ENCODE data around the gene SIX3. TPM values are rescaled to one million over a fixed set of nuclear protein-coding genes. Genes with fewer than 3 reads are reported as not detected.

SIX3 gene
- total and polyA plus RNA-seq, 2 donors (not counting 1 experiment from before 2014, with no cell fraction given), result not detected

- H3K4me1 ChIP-seq (ENCODE audit: control insufficient read depth in 2 of 2, insufficient read depth in 2 of 2, low read length in 2 of 2), result peaks cover 72 to 94% of the 10 kb centered on the region in 2 donors
- no peak overlapping the region for H3K27ac ChIP-seq (ENCODE audit: low read length in 2 of 2)
- Mint-ChIP-seq H3K4me3 (peak overlapping the region; percentile 13), H3K27me3 (peaks cover 62% of the 10 kb centered on the region), H3K9me3 (ENCODE audit: insufficient read depth) (no peaks in the 10 kb centered on the region), H3K27ac (no peak overlapping the region), H3K4me1 (peaks cover 52% of the 10 kb centered on the region)
- ChIA-PET POLR2A (no interaction called here), CTCF (interaction anchor here (0.8 to 1.3 kb wide), 3 partner anchors 19 to 456 kb away, joined by 3 read pairs; no protein-coding TSS in a partner anchor)
- WGBS (ENCODE audit: insufficient coverage), result under 1% methylated on average over 35 of the region's 48 CpGs
- DNase-seq (peak; percentile 47), ATAC-seq (ENCODE audit: low read depth) (no peak)
- intact Hi-C loops (cut with micrococcal nuclease), result no loop called here
- H3K27me3 ChIP-seq (replicated peaks in 1 of 4; ENCODE audit: control extremely low read depth in 1 of 4, control insufficient read depth in 3 of 4, insufficient read depth in 4 of 4, low read length in 3 of 4), result peaks cover 0 to 98% (median 80%) of the 10 kb centered on the region in 4 experiments
- H4K20me1 ChIP-seq (ENCODE audit: control insufficient read depth, insufficient read depth, low read length, poor library complexity, severe bottlenecking), result no peaks in the 10 kb centered on the region
- H3K9me3 ChIP-seq (ENCODE audit: control extremely low read depth in 1 of 3, control insufficient read depth in 2 of 3, insufficient read depth in 1 of 3, low read length in 2 of 3), result peaks cover 0 to 78% (median 0%) of the 10 kb centered on the region in 3 donors
- peak overlapping the region in 2 of 5 experiments; percentile 1 to 23 for H3K4me3 ChIP-seq (ENCODE audit: control extremely low read depth in 1 of 5, extremely low read depth in 1 of 5, insufficient read depth in 1 of 5, low read depth in 2 of 5, low read length in 4 of 5)
- no peaks in the 10 kb centered on the region for H3K79me2 ChIP-seq (ENCODE audit: control insufficient read depth, insufficient read depth, low read length)
- peak overlapping the region; percentile 68 for H3K4me2 ChIP-seq (replicated peaks; ENCODE audit: low read depth, low read length, poor library complexity, severe bottlenecking)
- no peaks in the 10 kb centered on the region for H3K36me3 ChIP-seq (replicated peaks in 1 of 2; ENCODE audit: control extremely low read depth in 1 of 2, control insufficient read depth in 1 of 2, extremely low read depth in 1 of 2, insufficient read depth in 2 of 2, low read length in 1 of 2)
- H2AFZ ChIP-seq (ENCODE audit: insufficient read depth, low read depth, low read length, poor library complexity, severe bottlenecking), result peak overlapping the region; percentile 33
- no peak for TF ChIP-seq CTCF (IDR thresholded peaks at IDR 0.05)
- TF ChIP-seq EZH2 (IDR thresholded peaks at IDR 0.05; ENCODE audit: borderline replicate concordance, insufficient read depth, low read depth, low read length, poor library complexity, severe bottlenecking), result no peak
- H3K9ac ChIP-seq (ENCODE audit: low read length), result peak overlapping the region; percentile 29
Measured at GRCh38 chr2:44934983-44935728, 6.3 kb upstream of the SIX3 start.

GRCh38 chr2:44935729-44936098 lies 5.8 kb upstream of the SIX3 start:
- Histone ChIP-seq H3K4me1 (ENCODE audit: control insufficient read depth in 2 of 2, insufficient read depth in 2 of 2, low read length in 2 of 2) (peaks cover 72 to 90% of the 10 kb centered on the region in 2 donors), H2AFZ (ENCODE audit: insufficient read depth, low read depth, low read length, poor library complexity, severe bottlenecking) (peak overlapping the region; percentile 33), H3K27ac (ENCODE audit: low read length in 2 of 2) (no peak overlapping the region), H3K9me3 (ENCODE audit: control extremely low read depth in 1 of 3, control insufficient read depth in 2 of 3, insufficient read depth in 1 of 3, low read length in 2 of 3) (peaks cover 0 to 80% (median 0%) of the 10 kb centered on the region in 3 donors), H3K36me3 (replicated peaks in 1 of 2; ENCODE audit: control extremely low read depth in 1 of 2, control insufficient read depth in 1 of 2, extremely low read depth in 1 of 2, insufficient read depth in 2 of 2, low read length in 1 of 2) (no peaks in the 10 kb centered on the region), H3K4me3 (ENCODE audit: control extremely low read depth in 1 of 5, extremely low read depth in 1 of 5, insufficient read depth in 1 of 5, low read depth in 2 of 5, low read length in 4 of 5) (no peak overlapping the region), H3K4me2 (replicated peaks; ENCODE audit: low read depth, low read length, poor library complexity, severe bottlenecking) (peak overlapping the region; percentile 68), H3K9ac (ENCODE audit: low read length) (no peak overlapping the region), H3K27me3 (replicated peaks in 1 of 4; ENCODE audit: control extremely low read depth in 1 of 4, control insufficient read depth in 3 of 4, insufficient read depth in 4 of 4, low read length in 3 of 4) (peaks cover 0 to 98% (median 77%) of the 10 kb centered on the region in 4 experiments), H3K79me2 (ENCODE audit: control insufficient read depth, insufficient read depth, low read length) (no peaks in the 10 kb centered on the region), H4K20me1 (ENCODE audit: control insufficient read depth, insufficient read depth, low read length, poor library complexity, severe bottlenecking) (no peaks in the 10 kb centered on the region)
- no peak overlapping the region for H3K27ac Mint-ChIP-seq
- no peaks in the 10 kb centered on the region for H3K9me3 Mint-ChIP-seq (ENCODE audit: insufficient read depth)
- H3K4me1 Mint-ChIP-seq, result peaks cover 49% of the 10 kb centered on the region
- ChIA-PET POLR2A (interaction anchor here (0.7 kb wide), 1 partner anchor 15 kb away, joined by 4 read pairs; no protein-coding TSS in a partner anchor), CTCF (interaction anchor here (0.8 to 1.3 kb wide), 4 partner anchors 18 to 456 kb away, joined by 3 read pairs; no protein-coding TSS in a partner anchor)
- intact Hi-C loops (cut with micrococcal nuclease), result no loop called here
- TF ChIP-seq EZH2 (IDR thresholded peaks at IDR 0.05; ENCODE audit: borderline replicate concordance, insufficient read depth, low read depth, low read length, poor library complexity, severe bottlenecking), result no peak
- peaks cover 61% of the 10 kb centered on the region for H3K27me3 Mint-ChIP-seq
- DNase-seq, result no peak
- H3K4me3 Mint-ChIP-seq, result no peak overlapping the region
- ATAC-seq (ENCODE audit: low read depth), result no peak
- 6% methylated on average over 18 of the region's 27 CpGs for WGBS (ENCODE audit: insufficient coverage)

Measured in B cell (primary cell).